Measurements from ENCODE around the gene LLGL2.
"Not testable (repeated sequence)": the region's sequence is repeated elsewhere in the genome, so short reads cannot be mapped to it uniquely, and the experiment has no call there.

Gene LLGL2

DNA sequence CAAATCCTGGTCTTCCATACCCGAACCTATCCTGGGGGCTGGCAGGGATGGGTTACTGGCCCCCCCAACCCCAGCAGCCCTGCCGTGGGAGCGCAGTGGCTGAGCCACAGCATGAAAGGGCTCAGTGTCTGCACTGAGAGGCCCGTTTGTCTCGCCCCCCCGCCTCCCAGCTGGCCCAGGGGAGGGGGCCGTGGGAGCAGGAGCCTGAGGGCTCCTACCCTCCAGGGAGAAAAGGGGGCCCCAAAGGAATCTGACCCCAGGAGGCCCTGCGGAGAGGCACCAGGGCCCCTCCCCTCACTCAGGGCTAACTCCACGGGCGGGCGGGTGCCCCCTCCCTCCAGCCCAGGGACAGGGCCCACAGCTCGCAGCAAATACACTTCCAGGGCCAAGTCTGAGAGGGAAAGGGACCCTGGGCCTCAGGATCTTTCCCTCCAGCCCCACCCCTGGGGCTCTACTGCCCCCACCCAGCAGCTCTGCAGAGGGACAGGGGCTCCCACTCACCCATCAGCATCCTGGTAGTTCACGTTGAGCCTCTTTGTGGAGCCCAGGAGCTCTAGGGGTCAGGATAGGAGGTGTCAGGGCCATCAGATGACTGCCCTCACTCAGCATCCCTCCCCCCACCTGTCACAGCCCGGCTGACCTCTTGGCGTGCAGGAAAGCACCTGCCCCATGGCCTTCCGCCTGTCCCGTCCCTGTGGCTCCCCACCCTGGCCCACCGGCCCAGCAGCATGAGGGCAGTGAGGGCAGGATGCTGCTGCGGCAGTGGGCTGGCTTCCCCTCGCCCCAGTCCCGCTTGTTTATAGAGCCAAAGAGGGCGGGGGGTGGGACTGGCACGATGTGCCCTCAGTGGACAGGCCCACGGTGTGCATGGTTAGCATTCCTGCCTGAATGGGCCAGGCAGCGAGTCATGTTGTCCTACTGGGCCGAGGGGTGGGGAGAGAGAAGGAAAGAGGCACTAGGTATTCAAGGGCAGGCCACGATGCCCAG, 17.5 kb upstream of the LLGL2 start:
- DNase-seq (ENCODE audit: low read depth) = no peak

- no peak for DNase-seq (ENCODE audit: low read depth)
These were observed 16.6 kb upstream of the LLGL2 start for GRCh38 chr17:75508931-75509361.

- no peak for DNase-seq (ENCODE audit: low read depth)
These were observed 15.8 kb upstream of the LLGL2 start for GRCh38 chr17:75509528-75510258.

GRCh38 chr17:75511270-75511609, 14.3 kb upstream of the LLGL2 start:
- no peak for DNase-seq (ENCODE audit: low read depth)

DNA sequence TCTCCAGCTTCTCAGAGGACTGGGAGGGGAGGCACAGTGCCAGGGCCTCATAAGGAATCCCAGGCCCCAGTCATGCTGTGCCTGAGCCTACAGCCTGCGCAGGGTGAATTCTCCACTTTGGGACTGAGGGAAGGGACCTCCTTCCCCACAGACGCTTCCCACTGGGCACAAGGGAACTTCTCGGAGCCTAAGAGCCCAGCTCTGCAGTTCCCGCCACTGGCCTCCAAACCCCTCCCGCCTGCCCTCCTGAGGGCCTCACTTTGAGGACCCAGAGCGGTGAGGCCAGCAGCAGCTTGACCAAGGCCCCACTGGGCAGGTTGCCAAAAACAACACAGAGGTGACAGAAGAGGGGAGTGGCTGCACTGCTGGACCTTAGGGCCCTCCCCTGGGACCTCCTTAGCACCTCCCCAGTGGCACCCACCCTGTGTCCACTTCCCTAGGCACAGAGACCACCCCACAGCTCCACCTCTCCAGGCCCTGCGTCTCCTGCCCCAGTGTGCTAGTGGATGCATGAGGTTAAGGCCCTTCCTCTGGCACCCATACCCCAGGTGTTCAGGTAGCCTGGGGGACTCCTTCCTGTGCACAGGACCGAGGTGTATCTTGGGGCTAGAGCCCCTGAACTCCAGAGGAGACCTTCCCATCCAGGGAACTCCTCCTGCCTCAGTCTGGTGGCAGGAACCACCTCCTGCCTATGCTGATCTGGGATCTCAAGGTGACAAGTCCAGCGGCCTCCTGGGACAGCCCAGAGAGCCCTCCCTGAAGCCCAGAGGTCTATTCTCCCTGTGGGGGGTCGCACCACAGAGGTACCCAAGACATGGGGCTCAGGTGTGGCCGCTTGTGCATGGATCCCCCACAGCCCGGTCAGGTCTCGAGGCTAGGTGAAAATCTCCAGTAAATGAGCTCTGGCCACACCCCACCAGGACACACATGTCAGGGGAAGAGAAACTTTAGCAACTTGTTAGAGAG, 13.6 kb upstream of the LLGL2 start:
- DNase-seq (ENCODE audit: low read depth) = no peak

DNA sequence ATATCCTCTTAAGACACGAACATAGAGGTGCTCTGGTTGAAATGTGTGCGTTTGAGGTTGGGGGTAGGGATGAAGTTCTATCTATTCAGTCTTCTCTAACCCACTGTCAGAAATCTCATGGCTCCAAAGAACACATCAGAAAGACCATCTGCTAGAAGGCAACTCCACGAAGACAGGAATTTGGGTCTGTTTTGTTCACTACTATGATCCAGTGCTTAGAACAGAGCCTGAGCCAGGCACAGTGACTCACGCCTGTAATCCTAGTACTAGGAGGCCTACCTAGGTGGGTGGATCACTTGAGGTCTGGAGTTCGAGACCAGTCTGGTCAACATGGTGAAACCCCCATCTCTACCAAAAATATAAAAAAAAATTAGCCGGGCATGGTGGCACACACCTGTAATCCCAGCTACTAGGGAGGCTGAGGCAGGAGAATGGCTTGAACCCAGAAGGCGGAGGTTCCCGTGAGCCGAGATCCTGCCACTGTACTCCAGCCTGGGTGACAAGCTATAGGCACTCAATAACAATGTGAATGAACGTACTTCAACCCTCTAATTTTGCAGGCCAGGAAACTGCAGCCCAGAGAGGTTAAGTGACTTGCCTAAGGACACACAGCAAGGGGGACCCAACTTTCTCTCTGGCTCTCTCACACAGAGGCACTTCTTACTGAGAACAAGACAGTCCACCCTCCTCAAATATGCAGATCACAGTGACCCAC, 12.4 kb upstream of the LLGL2 start:
- no peak for DNase-seq (ENCODE audit: low read depth)

- no peak for DNase-seq (ENCODE audit: low read depth)
These were observed 11.9 kb upstream of the LLGL2 start for GRCh38 chr17:75513641-75514000.

GRCh38 chr17:75514299-75514918, 11.1 kb upstream of the LLGL2 start:
- DNase-seq (ENCODE audit: low read depth) = no peak

GRCh38 chr17:75514919-75515495, 10.5 kb upstream of the LLGL2 start:
- no peak for DNase-seq (ENCODE audit: low read depth)

GRCh38 chr17:75515496-75516254, 9.8 kb upstream of the LLGL2 start, which contains the start of gene CASKIN2:
Gene CASKIN2, minus strand, starts transcription at chr17:75515537. Its CDS starts 1,733 bp downstream, at chr17:75513804.
- peak; percentile 60 for DNase-seq (ENCODE audit: low read depth)

DNA sequence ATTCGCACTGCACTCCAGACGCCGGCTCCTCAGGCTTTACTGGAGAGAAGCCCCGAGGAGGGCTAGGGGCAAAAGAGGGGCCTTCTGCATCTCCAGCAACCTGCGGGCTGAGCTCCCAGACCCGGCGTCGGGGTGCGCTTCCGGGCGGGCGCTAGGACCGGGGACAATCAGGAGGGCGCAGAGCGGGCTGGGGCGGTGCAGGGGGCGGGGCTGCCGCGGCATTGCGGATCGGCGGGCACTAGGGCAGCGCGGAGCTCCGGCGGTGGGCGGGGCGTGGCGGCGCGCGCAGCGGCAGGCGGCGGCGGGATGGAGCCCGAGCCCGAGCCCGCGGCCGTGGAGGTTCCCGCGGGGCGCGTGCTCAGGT, 9.3 kb upstream of the LLGL2 start, which contains the start of gene TSEN54:
TSEN54 (plus strand) TSS at position 274 of the 364 bp plus-strand sequence; CDS start at position 307, 33 bp downstream.
- DNase-seq (ENCODE audit: low read depth) = peak; percentile 41

- no peak for DNase-seq (ENCODE audit: low read depth)
These were observed 8.7 kb upstream of the LLGL2 start for GRCh38 chr17:75516619-75517296.

GRCh38 chr17:75517297-75517865, 8.1 kb upstream of the LLGL2 start:
- DNase-seq (ENCODE audit: low read depth) = no peak

- DNase-seq (ENCODE audit: low read depth) = no peak
These were observed 7.3 kb upstream of the LLGL2 start for GRCh38 chr17:75518201-75518600.

DNA sequence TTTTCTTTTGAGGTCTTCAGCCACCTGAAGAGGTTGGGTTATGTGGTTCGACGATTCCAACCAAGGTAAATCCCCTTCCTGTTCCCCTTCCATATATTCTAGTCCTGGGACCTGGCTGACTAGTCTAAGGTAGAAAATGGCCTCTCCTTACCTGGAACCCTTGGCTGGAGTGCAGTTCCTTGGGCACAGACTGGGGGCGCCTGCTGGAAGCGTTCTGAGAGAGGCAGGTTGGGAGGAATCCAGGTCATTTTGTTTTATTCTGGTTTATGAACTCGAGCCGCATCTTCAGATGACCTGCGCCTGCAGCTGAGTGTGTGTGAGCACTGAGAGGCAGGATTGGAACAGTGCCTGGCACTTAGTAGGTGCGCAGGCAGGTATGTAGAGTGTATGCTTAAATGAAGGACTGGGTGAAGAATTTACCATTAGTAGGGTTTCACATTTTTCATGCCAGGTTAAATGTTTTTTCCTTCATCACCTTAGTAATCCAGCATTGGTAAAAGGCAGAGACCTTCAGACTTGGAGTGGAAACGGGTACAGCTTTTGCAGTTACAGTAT, 6.4 kb upstream of the LLGL2 start:
- no peak for DNase-seq (ENCODE audit: low read depth)

- not testable (repeated sequence) for DNase-seq (ENCODE audit: low read depth)
These were observed 5.1 kb upstream of the LLGL2 start for GRCh38 chr17:75520413-75520812.

DNA sequence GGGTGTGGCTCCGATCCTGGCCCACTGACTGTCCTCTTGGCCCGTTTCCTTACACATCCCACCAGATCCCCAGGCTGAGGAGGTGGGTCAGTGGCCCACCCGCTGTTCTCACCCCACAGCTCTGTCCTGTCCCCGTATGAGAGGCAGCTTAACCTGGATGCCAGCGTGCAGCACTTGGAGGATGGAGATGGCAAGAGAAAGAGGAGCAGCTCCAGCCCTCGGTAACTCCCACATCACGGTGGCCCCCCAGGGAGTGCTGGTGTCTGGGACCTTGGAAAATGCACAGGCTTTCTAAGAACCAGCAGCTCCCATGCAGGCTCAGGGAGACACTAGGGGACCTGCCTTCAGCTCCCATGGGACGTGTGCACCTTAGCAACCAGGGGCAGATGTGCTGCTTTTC, 4.2 kb upstream of the LLGL2 start:
- no peak for DNase-seq (ENCODE audit: low read depth)
